SKM-1 treated with dmso at 0.1 percent for 144 hours (cell line): ENCODE measurements around the gene TPM1.

Experiments used
- DNase-seq: peaks from one replicate; lab custom pipeline; 2025; ENCODE audit not compliant: unreplicated experiment; lab: John Stamatoyannopoulos, UW

The TPM1 gene

GRCh38 chr15:63054281-63054683 is 11.7 kb downstream of the TPM1 start:
- DNase-seq: no peak

GRCh38 chr15:63054985-63055384 is 12.4 kb downstream of the TPM1 start:
- no peak for DNase-seq

GRCh38 chr15:63056829-63057228 is 14.3 kb downstream of the TPM1 start:
- DNase-seq: no peak

- DNase-seq: no peak
Observed at GRCh38 chr15:63057468-63058345, 15.2 kb downstream of the TPM1 start.

- no peak for DNase-seq
Observed at GRCh38 chr15:63059075-63059474, 16.5 kb downstream of the TPM1 start.

DNA sequence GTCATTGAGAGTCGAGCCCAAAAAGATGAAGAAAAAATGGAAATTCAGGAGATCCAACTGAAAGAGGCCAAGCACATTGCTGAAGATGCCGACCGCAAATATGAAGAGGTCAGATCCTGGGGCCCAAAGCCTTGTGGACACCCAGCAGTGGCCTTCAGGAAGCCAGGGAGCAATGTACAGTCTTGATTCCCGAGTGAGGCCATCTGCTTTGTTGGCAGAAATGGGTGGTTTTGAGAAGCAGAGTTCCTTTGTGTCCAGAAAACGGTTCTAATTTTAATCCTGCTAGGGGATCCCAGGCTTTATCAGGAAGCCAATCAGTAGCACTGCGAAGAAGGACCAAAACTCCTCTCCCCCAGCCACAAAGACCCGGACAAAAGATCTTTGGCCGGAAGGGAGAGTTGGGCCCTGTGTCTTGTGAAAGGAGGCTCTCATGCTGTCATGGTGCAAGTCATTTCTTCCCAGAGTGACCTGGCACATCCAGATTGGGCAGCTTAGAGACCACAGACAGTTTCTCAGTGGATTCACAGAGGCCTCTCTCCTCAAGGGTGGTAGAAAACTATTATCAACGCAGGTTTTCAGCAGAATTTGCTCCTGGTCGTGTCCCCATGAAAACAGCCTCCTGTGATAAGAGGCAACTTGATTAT is 17.1 kb downstream of the TPM1 start:
- DNase-seq: no peak

GRCh38 chr15:63060699-63061098 is 18.2 kb downstream of the TPM1 start:
- DNase-seq: no peak

DNA sequence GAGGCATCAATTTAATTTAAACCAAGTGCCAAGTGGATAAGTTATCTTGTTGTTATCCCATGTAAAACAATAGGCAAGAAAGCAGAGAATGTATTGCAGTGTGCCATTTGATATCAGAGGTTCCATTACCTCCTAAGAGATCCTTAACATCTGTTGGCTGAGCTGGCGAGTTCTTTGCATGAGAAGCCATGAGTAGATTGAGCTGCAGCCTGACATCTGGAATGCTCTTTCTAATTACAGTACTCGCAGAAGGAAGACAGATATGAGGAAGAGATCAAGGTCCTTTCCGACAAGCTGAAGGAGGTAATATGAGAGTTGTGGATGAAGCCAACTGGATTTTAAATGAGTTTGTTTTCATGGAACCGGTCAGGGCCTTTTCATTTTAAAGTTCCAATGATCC is 19.4 kb downstream of the TPM1 start:
- no peak for DNase-seq

GRCh38 chr15:63063164-63063756 is 20.7 kb downstream of the TPM1 start:
- no peak for DNase-seq

DNA sequence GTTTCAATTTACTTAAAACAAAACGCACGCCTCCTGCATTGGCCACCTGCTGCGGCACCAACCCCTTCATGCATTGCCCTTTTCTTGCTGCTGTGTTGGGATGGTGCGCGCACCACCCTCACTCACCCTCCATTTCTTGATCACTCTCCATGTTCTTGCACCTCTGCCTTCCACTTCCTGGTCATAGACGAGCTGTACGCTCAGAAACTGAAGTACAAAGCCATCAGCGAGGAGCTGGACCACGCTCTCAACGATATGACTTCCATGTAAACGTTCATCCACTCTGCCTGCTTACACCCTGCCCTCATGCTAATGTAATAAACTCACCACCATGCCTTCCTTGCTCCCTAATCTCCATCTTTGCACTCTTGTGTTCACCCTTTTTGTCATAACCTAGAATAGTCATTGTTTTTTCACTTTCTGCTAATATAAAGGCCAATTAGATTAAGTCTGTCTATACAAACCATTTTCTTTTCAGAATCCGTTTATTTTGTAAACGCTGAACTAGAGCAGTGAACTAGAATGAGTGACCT is 21.4 kb downstream of the TPM1 start:
- no peak for DNase-seq

- no peak for DNase-seq
Observed at GRCh38 chr15:63065262-63066221, 23.0 kb downstream of the TPM1 start.

DNA sequence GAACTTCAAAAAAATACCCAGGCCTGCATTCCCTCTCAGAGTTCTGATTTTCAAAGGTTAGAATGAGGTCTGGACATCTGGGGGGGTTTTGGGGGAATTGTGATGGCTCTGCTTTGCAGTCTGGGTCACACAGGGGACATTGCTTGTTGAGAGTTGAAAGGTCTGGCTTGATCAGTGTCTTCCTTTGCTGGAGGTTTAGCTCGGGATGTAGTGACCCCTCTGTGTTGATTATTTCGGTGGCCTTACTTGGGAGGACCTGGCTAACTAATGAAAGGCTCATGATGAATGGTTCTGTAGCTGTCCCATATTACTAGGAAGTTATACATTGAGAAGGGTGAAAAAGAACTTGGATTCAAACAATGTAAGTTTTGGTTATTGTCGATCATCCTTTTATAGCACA is 23.7 kb downstream of the TPM1 start:
- no peak for DNase-seq

GRCh38 chr15:63067306-63067705 is 24.8 kb downstream of the TPM1 start:
- DNase-seq: no peak

DNA sequence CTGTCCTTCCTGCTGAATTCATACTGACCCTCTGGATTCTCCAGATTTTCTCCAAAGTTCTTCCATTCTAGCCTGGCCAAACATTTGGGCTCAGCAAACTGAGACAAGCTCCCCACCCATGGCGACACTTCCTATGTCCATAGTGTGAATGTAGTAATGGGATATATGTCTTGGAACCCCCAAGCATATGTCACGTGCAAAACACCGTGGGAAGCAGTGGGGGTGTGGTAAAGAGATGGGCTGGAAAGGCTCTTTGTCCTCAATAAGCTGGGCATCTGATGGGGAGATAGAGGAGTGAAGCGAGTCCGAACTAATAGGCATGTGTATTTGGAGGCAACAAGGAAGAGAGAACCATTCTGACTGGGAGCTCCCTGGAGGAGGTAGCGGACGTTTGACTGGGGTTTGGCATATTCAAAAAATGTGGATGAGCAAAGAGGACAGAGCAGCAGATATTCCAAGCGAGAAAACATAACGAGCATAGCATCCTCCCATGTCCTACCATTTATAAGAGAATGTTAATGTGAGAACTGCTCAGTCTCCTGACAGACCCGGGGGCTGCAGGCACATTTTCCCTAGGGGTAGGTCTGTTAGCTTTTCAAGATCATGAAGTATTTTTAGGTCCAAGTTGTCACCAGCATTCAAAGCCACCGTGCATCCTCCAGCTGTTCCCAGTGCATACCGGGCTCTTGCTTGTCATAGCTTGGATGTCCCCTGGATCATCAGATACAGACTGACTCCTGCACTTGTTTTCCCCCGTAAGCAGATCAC is 25.6 kb downstream of the TPM1 start:
- DNase-seq: no peak

GRCh38 chr15:63069616-63070090 is 27.1 kb downstream of the TPM1 start:
- no peak for DNase-seq

GRCh38 chr15:63070681-63071129 is 28.2 kb downstream of the TPM1 start:
- DNase-seq: no peak

DNA sequence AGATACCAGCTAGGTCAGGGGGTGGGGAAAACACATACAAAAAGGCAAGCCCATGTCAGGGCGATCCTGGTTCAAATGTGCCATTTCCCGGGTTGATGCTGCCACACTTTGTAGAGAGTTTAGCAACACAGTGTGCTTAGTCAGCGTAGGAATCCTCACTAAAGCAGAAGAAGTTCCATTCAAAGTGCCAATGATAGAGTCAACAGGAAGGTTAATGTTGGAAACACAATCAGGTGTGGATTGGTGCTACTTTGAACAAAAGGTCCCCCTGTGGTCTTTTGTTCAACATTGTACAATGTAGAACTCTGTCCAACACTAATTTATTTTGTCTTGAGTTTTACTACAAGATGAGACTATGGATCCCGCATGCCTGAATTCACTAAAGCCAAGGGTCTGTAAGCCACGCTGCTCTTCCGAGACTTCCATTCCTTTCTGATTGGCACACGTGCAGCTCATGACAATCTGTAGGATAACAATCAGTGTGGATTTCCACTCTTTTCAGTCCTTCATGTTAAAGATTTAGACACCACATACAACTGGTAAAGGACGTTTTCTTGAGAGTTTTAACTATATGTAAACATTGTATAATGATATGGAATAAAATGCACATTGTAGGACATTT is 28.9 kb downstream of the TPM1 start:
- DNase-seq: no peak

- no peak for DNase-seq
Observed at GRCh38 chr15:63072023-63072650, 29.6 kb downstream of the TPM1 start.

- no peak for DNase-seq
Observed at GRCh38 chr15:63072809-63073277, 30.3 kb downstream of the TPM1 start.
